Muscle layer of colon (tissue), 2 donors: ENCODE results near the gene HNRNPR.
A peak's percentile ranks its signal among the peaks of the same experiment; 100 is the strongest.
"Not testable (repeated sequence)": the region's sequence is repeated elsewhere in the genome, so short reads cannot be mapped to it uniquely, and the experiment has no call there.

Source experiments
- H3K27ac ChIP-seq: one replicate; pipeline ENCODE4 v1.7.0; 2013; ENCODE audit warnings: low read depth, mild to moderate bottlenecking, low read length, moderate library complexity
- H3K27me3 ChIP-seq, 2 donors: one replicate each; pipeline ENCODE4 v1.7.0; 2013; ENCODE audit warnings: low read length in 2 of 2, mild to moderate bottlenecking in 2 of 2; ENCODE audit not compliant: insufficient read depth in 2 of 2, control insufficient read depth in 1 of 2
- H3K36me3 ChIP-seq: one replicate; pipeline ENCODE4 v1.7.0; 2013; ENCODE audit warnings: mild to moderate bottlenecking, low read length; ENCODE audit not compliant: insufficient read depth
- H3K4me1 ChIP-seq: one replicate; pipeline ENCODE4 v1.7.0; 2013; ENCODE audit warnings: mild to moderate bottlenecking, low read length; ENCODE audit not compliant: insufficient read depth
- H3K4me3 ChIP-seq, 2 donors: one replicate each; pipeline ENCODE4 v1.7.0; 2013; ENCODE audit warnings: low read length in 2 of 2, low read depth in 1 of 2, mild to moderate bottlenecking in 1 of 2, moderate library complexity in 1 of 2
- H3K9ac ChIP-seq: one replicate; pipeline ENCODE4 v1.7.0; 2013; ENCODE audit warnings: low read length
- H3K9me3 ChIP-seq: one replicate; pipeline ENCODE4 v1.7.0; 2013; ENCODE audit warnings: mild to moderate bottlenecking, low read length
- donor health status: abdominal sarcoma.
- donor health status: Adenocarcinoma of cecum.

HNRNPR gene

GRCh38 chr1:23380236-23380635 is 36.2 kb upstream of the HNRNPR start:
- not testable (repeated sequence) for H3K27me3 ChIP-seq, H3K9ac ChIP-seq, H3K4me3 ChIP-seq, H3K27ac ChIP-seq, H3K9me3 ChIP-seq
- H3K4me1 ChIP-seq: peaks cover 14% of the 10 kb centered on the region
- peaks cover 31% of the 10 kb centered on the region for H3K36me3 ChIP-seq

GRCh38 chr1:23376890-23377811 is 33.1 kb upstream of the HNRNPR start:
- Histone ChIP-seq H3K4me1 (peaks cover 8% of the 10 kb centered on the region), H3K9me3 (no peaks in the 10 kb centered on the region), H3K27ac (peak overlapping the region; percentile 84), H3K27me3 (no peaks in the 10 kb centered on the region), H3K4me3 (no peak overlapping the region), H3K9ac (no peak overlapping the region), H3K36me3 (peaks cover 10% of the 10 kb centered on the region)

- not testable (repeated sequence) for H3K4me3 ChIP-seq, H3K27me3 ChIP-seq, H3K9me3 ChIP-seq, H3K9ac ChIP-seq, H3K27ac ChIP-seq, H3K36me3 ChIP-seq
- H3K4me1 ChIP-seq: peaks cover 31% of the 10 kb centered on the region
Measured at GRCh38 chr1:23374079-23374735, 30.1 kb upstream of the HNRNPR start.

GRCh38 chr1:23371987-23372880 is 28.1 kb upstream of the HNRNPR start:
- Histone ChIP-seq H3K9ac (no peak overlapping the region), H3K4me3 (no peak overlapping the region), H3K27me3 (no peaks in the 10 kb centered on the region), H3K36me3 (peaks cover 5% of the 10 kb centered on the region), H3K4me1 (peaks cover 33% of the 10 kb centered on the region), H3K27ac (peak overlapping the region; percentile 99), H3K9me3 (no peaks in the 10 kb centered on the region)

- H3K27me3 ChIP-seq: no peaks in the 10 kb centered on the region
- H3K4me1 ChIP-seq: peaks cover 34% of the 10 kb centered on the region
- peak overlapping the region in 1 of 2 donors; percentile 98 for H3K4me3 ChIP-seq
- H3K27ac ChIP-seq: peak overlapping the region; percentile 99
- peak overlapping the region; percentile 89 for H3K9ac ChIP-seq
- H3K36me3 ChIP-seq: peaks cover 11% of the 10 kb centered on the region
- no peaks in the 10 kb centered on the region for H3K9me3 ChIP-seq
Measured at GRCh38 chr1:23370709-23371584, 26.9 kb upstream of the HNRNPR start.

GRCh38 chr1:23370330-23370708 is 26.2 kb upstream of the HNRNPR start:
- no peaks in the 10 kb centered on the region for H3K9me3 ChIP-seq
- peaks cover 12% of the 10 kb centered on the region for H3K36me3 ChIP-seq
- peak overlapping the region in 1 of 2 donors; percentile 98 for H3K4me3 ChIP-seq
- H3K27me3 ChIP-seq: no peaks in the 10 kb centered on the region
- H3K9ac ChIP-seq: peak overlapping the region; percentile 89
- peak overlapping the region; percentile 99 for H3K27ac ChIP-seq
- peaks cover 34% of the 10 kb centered on the region for H3K4me1 ChIP-seq

- Histone ChIP-seq H3K27me3 (no peaks in the 10 kb centered on the region), H3K36me3 (peaks cover 16% of the 10 kb centered on the region), H3K4me1 (peaks cover 34% of the 10 kb centered on the region), H3K4me3 (peak within 1 kb of the TSS; percentile 86 to 98), H3K9me3 (no peaks in the 10 kb centered on the region), H3K9ac (peak within 1 kb of the TSS; percentile 89), H3K27ac (peak within 1 kb of the TSS; percentile 99)
Measured at GRCh38 chr1:23369335-23370013, 25.4 kb upstream of the HNRNPR start, which contains the start of gene ZNF436. TSS of gene ZNF436 (minus strand) at chr1:23369836. CDS start at chr1:23368005, 1,831 bp downstream.

- Histone ChIP-seq H3K4me3 (peak overlapping the region; percentile 86 to 98), H3K27ac (peak overlapping the region; percentile 99), H3K4me1 (peaks cover 34% of the 10 kb centered on the region), H3K27me3 (no peaks in the 10 kb centered on the region), H3K9ac (peak overlapping the region; percentile 89), H3K36me3 (peaks cover 21% of the 10 kb centered on the region), H3K9me3 (peaks cover under 1% of the 10 kb centered on the region)
Measured at GRCh38 chr1:23368562-23369334, 24.7 kb upstream of the HNRNPR start.

GRCh38 chr1:23367791-23368561 is 23.9 kb upstream of the HNRNPR start:
- H3K4me3 ChIP-seq: peak overlapping the region; percentile 86 to 98
- peaks cover 29% of the 10 kb centered on the region for H3K36me3 ChIP-seq
- peak overlapping the region; percentile 89 for H3K9ac ChIP-seq
- peak overlapping the region; percentile 99 for H3K27ac ChIP-seq
- H3K4me1 ChIP-seq: peaks cover 34% of the 10 kb centered on the region
- H3K9me3 ChIP-seq: peaks cover 8% of the 10 kb centered on the region
- H3K27me3 ChIP-seq: no peaks in the 10 kb centered on the region
